IMR-90 (cell line): Measurements from ENCODE around the gene POLR1H. TPM values are rescaled to one million over a fixed set of nuclear protein-coding genes. Genes with fewer than 3 reads are reported as not detected.

Experiments used
- ATAC-seq: fragments of 200-7000 bp; cut with Tn5 transposase; 2 replicates; pipeline ENCODE4 v1.9.1; 2020; ENCODE audit warnings: low read depth, mild to moderate bottlenecking, moderate library complexity
- BruUV-seq: library from RNA; stranded (reverse); fragments of 400-500 nt; replicated peaks from 2 replicates; lab custom pipeline; 2021; lab: Mats Ljungman, UMichigan
- CTCF ChIA-PET: fragments of 300-600 bp; formaldehyde crosslinking; extraction: SDS; loops from one replicate; lab custom pipeline; 2021; ENCODE audit warnings: antibody characterized with exemption; lab: Yijun Ruan, JAX
- POLR2A ChIA-PET: fragments of 300-600 bp; sonication (Branson Sonifier 250); formaldehyde crosslinking; loops from one replicate; lab custom pipeline; 2022; ENCODE audit warnings: antibody characterized with exemption; ENCODE audit not compliant: unreplicated experiment; lab: Charles Lee
- DNase-seq: peaks from one replicate; pipeline ENCODE4 v3.0.0; 2013
- H2AFZ ChIP-seq: replicated peaks from 2 replicates; pipeline ENCODE3; 2013; ENCODE audit warnings: low read length, mild to moderate bottlenecking; ENCODE audit not compliant: poor library complexity
- H2AK5ac ChIP-seq: 2 replicates; pipeline ENCODE4 v1.6.1; 2013; ENCODE audit warnings: low read depth, low read length, inconsistent platforms
- H2AK9ac ChIP-seq: replicated peaks from 2 replicates; pipeline ENCODE3; 2013; ENCODE audit warnings: mild to moderate bottlenecking, low read depth, low read length, moderate library complexity; ENCODE audit not compliant: poor library complexity
- H2BK120ac ChIP-seq: 2 replicates; pipeline ENCODE4 v1.6.1; 2013; ENCODE audit warnings: low read depth, low read length, inconsistent platforms
- H2BK15ac ChIP-seq: 3 replicates; pipeline ENCODE4 v1.6.1; 2013; ENCODE audit warnings: low read depth, low read length, inconsistent platforms
- H2BK20ac ChIP-seq: 2 replicates; pipeline ENCODE4 v1.6.1; 2013; ENCODE audit warnings: low read depth, mild to moderate bottlenecking, inconsistent platforms, low read length, moderate library complexity
- H2BK5ac ChIP-seq: 2 replicates; pipeline ENCODE4 v1.6.1; 2013; ENCODE audit warnings: mild to moderate bottlenecking, low read depth, low read length, inconsistent platforms; ENCODE audit not compliant: poor library complexity, severe bottlenecking
- H3K14ac ChIP-seq: replicated peaks from 2 replicates; pipeline ENCODE4 v1.6.1; 2013; ENCODE audit warnings: low read depth, low read length, inconsistent platforms
- H3K18ac ChIP-seq: 2 replicates; pipeline ENCODE4 v1.6.1; 2013; ENCODE audit warnings: low read depth, low read length, control low read depth
- H3K23ac ChIP-seq: 2 replicates; pipeline ENCODE4 v1.6.1; 2013; ENCODE audit warnings: low read depth, low read length, inconsistent platforms
- H3K27ac ChIP-seq: 2 replicates; pipeline ENCODE4 v1.5.1; 2013; ENCODE audit warnings: mild to moderate bottlenecking, control low read depth, low read length; ENCODE audit not compliant: insufficient read depth
- H3K27me3 ChIP-seq: 2 replicates; pipeline ENCODE4 v1.6.1; 2013; ENCODE audit warnings: low read length; ENCODE audit not compliant: control insufficient read depth, insufficient read depth
- H3K36me3 ChIP-seq: 2 replicates; pipeline ENCODE4 v1.6.1; 2013; ENCODE audit warnings: low read length, mixed read lengths; ENCODE audit not compliant: control insufficient read depth, insufficient read depth
- H3K4ac ChIP-seq: 2 replicates; pipeline ENCODE4 v1.6.1; 2013; ENCODE audit warnings: low read depth, low read length, inconsistent platforms
- H3K4me1 ChIP-seq: 2 replicates; pipeline ENCODE4 v1.6.1; 2013; ENCODE audit warnings: low read length, mixed read lengths; ENCODE audit not compliant: control insufficient read depth, insufficient read depth
- H3K4me2 ChIP-seq: 2 replicates; pipeline ENCODE4 v1.6.1; 2013; ENCODE audit warnings: low read depth, mild to moderate bottlenecking, control low read depth, low read length, moderate library complexity
- H3K4me3 ChIP-seq: 2 replicates; pipeline ENCODE4 v1.5.1; 2013; ENCODE audit warnings: low read depth, mild to moderate bottlenecking, control low read depth, low read length, moderate library complexity; ENCODE audit not compliant: insufficient read depth
- H3K56ac ChIP-seq: 2 replicates; pipeline ENCODE4 v1.6.1; 2013; ENCODE audit warnings: low read length, inconsistent platforms; ENCODE audit not compliant: insufficient read depth; ENCODE audit errors: extremely low read depth
- H3K79me1 ChIP-seq, 2 experiments: 2 replicates each; pipeline ENCODE4 v1.6.1; 2013; ENCODE audit warnings: low read length in 2 of 2, inconsistent platforms in 1 of 2, low read depth in 1 of 2
- H3K9ac ChIP-seq: 2 replicates; pipeline ENCODE4 v1.6.1; 2013; ENCODE audit warnings: low read depth, low read length, control low read depth
- H3K9me1 ChIP-seq: 2 replicates; pipeline ENCODE4 v1.6.1; 2013; ENCODE audit warnings: low read length, inconsistent platforms; ENCODE audit not compliant: insufficient read depth
- H3K9me3 ChIP-seq: 2 replicates; pipeline ENCODE4 v1.6.1; 2013; ENCODE audit warnings: low read length; ENCODE audit not compliant: control insufficient read depth, insufficient read depth
- H4K20me1 ChIP-seq: 2 replicates; pipeline ENCODE4 v1.6.1; 2013; ENCODE audit warnings: low read length, inconsistent platforms; ENCODE audit not compliant: insufficient read depth
- H4K5ac ChIP-seq: 2 replicates; pipeline ENCODE4 v1.6.1; 2013; ENCODE audit warnings: mild to moderate bottlenecking, low read depth, low read length, control low read depth
- H4K8ac ChIP-seq, 2 experiments: 2 replicates each; pipeline ENCODE4 v1.6.1; 2013; ENCODE audit warnings: low read depth in 2 of 2, low read length in 2 of 2, control low read depth in 1 of 2, inconsistent platforms in 1 of 2
- H4K91ac ChIP-seq: 2 replicates; pipeline ENCODE4 v1.6.1; 2013; ENCODE audit warnings: low read depth, low read length, inconsistent platforms; ENCODE audit not compliant: insufficient read depth
- MAFK ChIP-seq: IDR thresholded peaks from 2 replicates; pipeline ENCODE4 v1.6.1; 2012; ENCODE audit warnings: low read depth, low read length, improper control_type of control experiment
- MAZ ChIP-seq: IDR thresholded peaks from 2 replicates; pipeline ENCODE4 v1.6.1; 2012; ENCODE audit warnings: low read depth, mild to moderate bottlenecking, low read length, improper control_type of control experiment, moderate library complexity, borderline replicate concordance
- MXI1 ChIP-seq: IDR thresholded peaks from 2 replicates; pipeline ENCODE4 v1.6.1; 2012; ENCODE audit warnings: low read depth, mild to moderate bottlenecking, low read length, moderate library complexity, borderline replicate concordance
- NFE2L2 ChIP-seq: fragments of 150-350 bp; IDR thresholded peaks from 2 replicates; pipeline ENCODE4 v1.6.1; 2016; ENCODE audit warnings: low read depth, mild to moderate bottlenecking, low read length
- SMC3 ChIP-seq: fragments of 150-350 bp; IDR thresholded peaks from 2 replicates; pipeline ENCODE4 v1.6.1; 2016; ENCODE audit warnings: low read depth, mild to moderate bottlenecking, antibody characterized with exemption, low read length, moderate library complexity
- WGBS, 2 experiments: methylation state at CpG; one replicate each; pipeline versions ENCODE4 v1.1.5 to v1.1.7; 2013; ENCODE audit warnings: missing lambda C conversion rate in 2 of 2; ENCODE audit not compliant: insufficient read length in 1 of 2; ENCODE audit errors: extremely low coverage in 2 of 2; 5-methylcytosine and 5-hydroxymethylcytosine counted together
- dilution Hi-C: fragments of 300-500 bp; cut with HindIII; formaldehyde crosslinking; loops from one replicate; pipeline ENCODE4 v1.14.3; 2018; ENCODE audit warnings: low sequenced_read_pairs; ENCODE audit not compliant: unreplicated experiment
- in situ Hi-C: fragments of 300-500 bp; cut with MboI; formaldehyde crosslinking; loops from 3 replicates; pipeline ENCODE4 v1.14.3; 2019; ENCODE audit warnings: low sequenced_read_pairs, inconsistent platforms, mixed read lengths
- intact Hi-C: fragments of 100-400 bp; cut with micrococcal nuclease; formaldehyde crosslinking; loops from 2 replicates; pipeline ENCODE4 v1.10.0; 2022
- polyA plus RNA-seq, 3 experiments: library from polyadenylated mRNA; depleted of rRNA; stranded (reverse); fragments of >200 nt; gene quantifications; 2 replicates each; pipeline ENCODE4 v1.2.3, GENCODE V29; 2012; ENCODE audit warnings: low replicate concordance in 1 of 3
- total RNA-seq: library from RNA; depleted of rRNA; stranded (reverse); fragments of >200 nt; gene quantifications from 2 replicates; pipeline ENCODE4 v1.2.3, GENCODE V29; 2012

Gene POLR1H
- total and polyA plus RNA-seq, 2 of the 4 experiments (the other 2 are of a cell fraction): 24.6 to 34.6 TPM

DNA sequence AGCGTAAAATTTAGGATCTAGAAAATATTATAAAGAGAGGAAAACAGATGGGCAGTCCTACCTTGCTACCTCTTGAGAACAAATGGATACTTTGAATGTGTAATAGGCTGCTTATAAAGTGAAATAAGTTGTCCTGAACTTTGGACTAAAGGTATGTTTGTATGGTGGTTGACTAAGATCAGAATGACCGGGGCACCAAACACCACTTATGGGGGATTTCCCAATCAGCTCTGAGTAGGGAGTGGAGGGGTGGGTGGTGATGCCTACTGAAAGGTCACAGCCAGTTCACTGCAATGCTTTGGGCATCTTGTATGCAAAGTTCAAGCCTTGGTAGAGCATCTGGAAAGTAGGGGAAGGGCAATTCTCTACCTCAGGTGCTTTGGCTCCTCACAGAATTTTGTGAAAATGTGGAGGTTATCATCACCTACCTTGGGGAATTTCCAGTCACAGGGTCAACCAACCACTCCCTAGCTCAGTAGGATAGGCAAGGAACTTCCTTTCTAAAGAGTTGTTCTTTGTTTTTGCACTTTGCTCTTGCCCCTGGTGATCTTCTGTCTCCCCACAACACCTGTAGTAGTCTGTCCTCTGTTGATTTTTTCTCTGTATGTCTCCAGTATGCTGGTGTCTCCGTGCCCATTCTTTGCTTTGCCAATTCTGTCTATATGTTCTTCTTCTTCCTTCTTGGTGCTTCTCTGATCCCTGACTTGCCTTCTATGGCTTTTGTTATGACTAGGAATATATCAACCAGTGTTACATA, 52.1 kb downstream of the POLR1H start, which contains the start of gene TRIM31:
TRIM31 (minus strand) TSS at position 88 of the 757 bp plus-strand sequence. CDS start 285 bp downstream, outside the sequence.
- no peaks in the 10 kb centered on the region for H3K79me1 ChIP-seq
- H3K9ac ChIP-seq: no peak within 1 kb of the TSS
- H2AFZ ChIP-seq: no peak within 1 kb of the TSS
- H3K4me3 ChIP-seq: no peak within 1 kb of the TSS
- no peak within 1 kb of the TSS for H4K91ac ChIP-seq
- no peak within 1 kb of the TSS for H3K27ac ChIP-seq
- ATAC-seq (no peak), DNase-seq (no peak)
- no peak within 1 kb of the TSS for H2BK120ac ChIP-seq
- peaks cover 46% of the 10 kb centered on the region for H3K27me3 ChIP-seq
- no peaks in the 10 kb centered on the region for H4K20me1 ChIP-seq
- peaks cover 2% of the 10 kb centered on the region; the same call in 1 of the 2 replicates for H3K9me3 ChIP-seq
- TF ChIP-seq MXI1 (no peak), NFE2L2 (no peak), MAZ (no peak), MAFK (no peak), SMC3 (no peak)
- H4K5ac ChIP-seq: no peak within 1 kb of the TSS
- no peak within 1 kb of the TSS for H2AK5ac ChIP-seq
- BruUV-seq: no TSS peak
- no peaks in the 10 kb centered on the region for H3K9me1 ChIP-seq
- no peak within 1 kb of the TSS for H4K8ac ChIP-seq
- H2BK15ac ChIP-seq: no peak within 1 kb of the TSS
- WGBS, 2 experiments: 67 to 100% methylated on average over 1 of the region's 3 CpGs
- intact Hi-C loops: no loop called here
- H3K4me2 ChIP-seq: no peak within 1 kb of the TSS
- no peak within 1 kb of the TSS for H3K18ac ChIP-seq
- dilution Hi-C loops: no loop called here
- H3K36me3 ChIP-seq: no peaks in the 10 kb centered on the region
- no peak within 1 kb of the TSS for H3K14ac ChIP-seq
- no peak within 1 kb of the TSS for H3K23ac ChIP-seq
- no peak within 1 kb of the TSS for H2BK5ac ChIP-seq
- H2AK9ac ChIP-seq: no peak within 1 kb of the TSS
- in situ Hi-C loops: no loop called here
- no peak within 1 kb of the TSS for H3K4ac ChIP-seq
- no peaks in the 10 kb centered on the region for H3K4me1 ChIP-seq
- no peak within 1 kb of the TSS for H2BK20ac ChIP-seq
- ChIA-PET POLR2A (no interaction called here), CTCF (no interaction called here)
- H3K56ac ChIP-seq: no peak within 1 kb of the TSS
